Activated naive CD4-positive, alpha-beta T cell treated with anti-CD3 and anti-CD28 coated beads for 36 hours (primary cell): Measurements from ENCODE around the gene ABTB2. TPM values are rescaled to one million over a fixed set of nuclear protein-coding genes. Genes with fewer than 3 reads are reported as not detected.
A peak's percentile ranks its signal among the peaks of the same experiment; 100 is the strongest.

ENCODE experiments used
- CTCF ChIA-PET: fragments of 350-600 bp; sonication (Branson Sonifier 250); formaldehyde crosslinking; loops from one replicate; lab custom pipeline; 2021; ENCODE audit warnings: antibody characterized with exemption; lab: Charles Lee
- DNase-seq: peaks from one replicate; pipeline ENCODE4 v3.0.0-alpha.2; 2020
- H3K27ac Mint-ChIP-seq: one replicate; pipeline ENCODE4 v1.8.0; 2021; ENCODE audit warnings: mild to moderate bottlenecking, mixed read lengths
- H3K27me3 Mint-ChIP-seq: one replicate; pipeline ENCODE4 v1.8.0; 2021; ENCODE audit warnings: low read depth, mixed read lengths
- H3K36me3 Mint-ChIP-seq: one replicate; pipeline ENCODE4 v1.8.0; 2021; ENCODE audit warnings: low read depth, mixed read lengths
- H3K4me1 Mint-ChIP-seq: one replicate; pipeline ENCODE4 v1.8.0; 2021; ENCODE audit warnings: low read depth, mixed read lengths
- H3K4me3 Mint-ChIP-seq: one replicate; pipeline ENCODE4 v1.8.0; 2021; ENCODE audit warnings: mild to moderate bottlenecking, moderate library complexity, mixed read lengths
- H3K9me3 Mint-ChIP-seq: one replicate; pipeline ENCODE4 v1.8.0; 2021; ENCODE audit warnings: mixed read lengths
- intact Hi-C: fragments of 100-400 bp; cut with micrococcal nuclease; formaldehyde crosslinking; loops from one replicate; pipeline ENCODE4 v1.15.1; 2023
- total RNA-seq, 2 experiments: library from RNA; stranded (reverse); gene quantifications; one replicate each; pipeline ENCODE4 v1.2.3, GENCODE V29; 2021

The ABTB2 gene
- total RNA-seq, 2 experiments from 2014 or later, result 3.1 to 3.7 TPM

DNA sequence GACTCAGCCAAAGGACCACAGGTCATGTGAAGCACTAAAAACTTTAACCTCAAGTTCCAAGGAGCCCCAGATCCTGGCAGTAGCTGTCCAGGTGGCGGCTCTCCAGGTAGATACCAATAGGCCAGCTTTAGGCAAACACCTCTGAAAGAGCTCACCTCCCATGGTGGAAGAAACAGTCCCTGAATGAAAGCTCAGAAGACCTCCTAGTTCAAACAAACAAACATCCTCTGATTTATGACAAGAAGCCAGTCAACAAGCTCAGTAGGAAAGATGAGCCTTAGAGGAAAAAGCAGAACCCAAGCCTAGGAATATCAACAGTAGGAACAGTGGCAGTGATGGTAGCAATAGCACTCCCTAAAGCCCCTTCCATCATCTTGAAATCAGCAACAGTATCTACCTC lies 17.2 kb downstream of the ABTB2 start:
- Mint-ChIP-seq H3K27ac (no peak overlapping the region), H3K9me3 (no peaks in the 10 kb centered on the region), H3K4me1 (peaks cover 9% of the 10 kb centered on the region), H3K27me3 (no peaks in the 10 kb centered on the region), H3K36me3 (no peaks in the 10 kb centered on the region), H3K4me3 (no peak overlapping the region)
- no peak for DNase-seq
- intact Hi-C loops, result no loop called here
- CTCF ChIA-PET, result no interaction called here

DNA sequence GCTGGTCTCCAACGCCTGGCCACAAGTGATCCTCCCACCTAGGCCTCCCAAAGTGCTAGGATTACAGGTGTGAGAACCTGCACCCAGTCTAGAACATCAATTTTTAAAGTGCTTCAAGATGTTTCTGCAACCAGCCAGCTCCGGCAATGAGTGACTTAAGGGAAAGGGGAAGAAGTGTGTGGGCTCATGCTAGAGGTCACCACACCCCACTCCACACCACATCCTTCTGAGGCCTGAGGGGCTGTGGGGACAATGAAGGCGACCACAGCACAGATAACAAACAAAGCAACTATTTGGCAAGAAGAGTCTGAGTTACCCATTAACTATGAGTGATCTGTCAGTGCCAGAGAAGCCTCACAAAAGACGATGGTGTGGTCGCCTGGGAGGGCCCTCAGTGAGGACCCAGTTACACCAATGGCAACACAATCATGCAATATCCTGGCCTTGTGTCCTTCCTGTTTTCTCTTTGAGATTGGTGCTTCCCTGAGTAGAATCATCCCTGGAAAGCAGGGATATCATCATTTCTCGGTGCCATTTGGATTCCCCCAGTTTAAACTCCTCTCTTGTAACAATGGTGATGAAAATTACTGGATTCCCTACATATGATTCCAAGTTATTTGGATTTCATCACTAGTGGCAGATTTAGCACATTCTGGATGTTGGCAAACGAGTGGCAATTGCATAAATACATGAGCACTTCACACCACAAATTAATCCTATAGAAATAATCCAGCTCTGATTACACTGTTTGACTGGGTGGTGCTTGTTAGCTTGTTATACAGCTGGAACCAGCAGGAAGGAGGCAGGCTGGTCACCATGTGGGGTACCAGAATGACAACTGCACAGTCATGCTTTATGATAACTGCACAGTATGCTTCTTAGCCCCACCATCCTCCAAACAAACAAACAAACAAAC lies 18.4 kb downstream of the ABTB2 start:
- Mint-ChIP-seq H3K4me1 (peaks cover 20% of the 10 kb centered on the region), H3K36me3 (no peaks in the 10 kb centered on the region), H3K27ac (no peak overlapping the region), H3K4me3 (no peak overlapping the region), H3K27me3 (no peaks in the 10 kb centered on the region), H3K9me3 (no peaks in the 10 kb centered on the region)
- intact Hi-C loops, result no loop called here
- no peak for DNase-seq
- CTCF ChIA-PET, result no interaction called here

DNA sequence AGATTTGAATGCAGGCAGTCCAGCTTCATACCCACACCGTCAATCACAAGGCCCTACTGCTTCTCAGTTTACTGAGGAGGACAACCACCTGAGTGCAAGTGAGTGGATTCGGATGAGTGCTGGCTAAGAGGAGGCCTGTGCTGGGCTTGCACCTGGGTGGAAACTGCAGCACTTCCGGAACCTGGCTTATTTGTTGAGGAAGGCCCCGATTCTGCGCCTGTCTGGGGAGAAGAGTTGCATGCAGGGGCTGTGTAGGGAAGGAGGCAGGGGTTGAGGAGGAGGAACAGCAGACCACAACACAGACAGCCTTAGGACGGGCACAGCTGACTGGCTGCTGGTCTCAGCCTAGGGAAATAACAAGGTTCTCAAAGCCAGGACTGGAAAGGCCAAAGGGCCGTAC lies 20.8 kb downstream of the ABTB2 start:
- intact Hi-C loops, result no loop called here
- Mint-ChIP-seq H3K4me1 (peaks cover 33% of the 10 kb centered on the region), H3K27ac (no peak overlapping the region), H3K9me3 (no peaks in the 10 kb centered on the region), H3K36me3 (no peaks in the 10 kb centered on the region), H3K4me3 (no peak overlapping the region), H3K27me3 (peaks cover 6% of the 10 kb centered on the region)
- CTCF ChIA-PET, result no interaction called here
- DNase-seq, result no peak

DNA sequence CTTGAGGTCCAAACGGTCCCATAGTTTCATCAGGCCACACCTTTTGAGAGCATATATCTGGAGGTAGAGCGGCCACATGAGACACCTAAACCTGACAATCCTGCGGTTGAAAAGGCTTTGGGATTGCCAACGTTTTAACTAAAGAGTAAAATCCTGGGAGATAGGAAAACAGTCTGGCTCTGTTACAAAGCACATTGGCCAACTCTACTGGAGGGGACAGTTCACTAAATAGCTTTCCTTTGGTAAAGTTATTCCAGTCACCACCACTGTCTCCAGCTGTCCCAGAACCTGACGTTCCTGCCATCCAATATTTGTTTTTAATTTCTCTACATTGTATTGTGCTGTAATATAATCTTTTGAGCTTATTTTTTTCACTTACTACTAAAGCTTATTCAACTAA lies 22.0 kb downstream of the ABTB2 start:
- H3K9me3 Mint-ChIP-seq, result no peaks in the 10 kb centered on the region
- DNase-seq, result no peak
- CTCF ChIA-PET, result interaction anchor here (1.0 to 2.3 kb wide), 2 partner anchors 22 to 23 kb away, joined by 3 to 5 read pairs; partner anchors contain the start of gene ABTB2
- peaks cover 12% of the 10 kb centered on the region for H3K27me3 Mint-ChIP-seq
- H3K27ac Mint-ChIP-seq, result no peak overlapping the region
- intact Hi-C loops, result loop anchor here (1.0 kb wide), 5 partner anchors 24 to 120 kb away; no protein-coding TSS in a partner anchor
- peaks cover 33% of the 10 kb centered on the region for H3K4me1 Mint-ChIP-seq
- H3K4me3 Mint-ChIP-seq, result no peak overlapping the region
- H3K36me3 Mint-ChIP-seq, result no peaks in the 10 kb centered on the region

DNA sequence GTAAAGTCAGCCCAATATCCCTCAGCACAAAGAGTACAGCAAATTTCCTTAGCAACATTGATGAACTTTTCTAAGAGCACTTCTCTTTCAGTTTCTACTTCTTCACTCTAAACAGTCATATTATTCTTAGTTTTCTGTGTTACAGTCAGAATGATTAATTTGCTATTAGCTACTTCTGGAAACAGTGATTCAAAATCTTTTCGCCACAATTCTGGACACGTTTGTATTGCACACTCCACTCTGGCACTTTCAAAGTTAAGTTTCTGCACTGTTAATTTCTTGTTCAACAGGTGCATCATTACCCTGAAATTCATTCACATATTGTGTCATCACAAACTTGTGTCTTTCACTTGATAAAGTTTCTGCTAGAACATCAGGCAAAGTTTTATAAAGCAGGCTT lies 22.5 kb downstream of the ABTB2 start:
- Mint-ChIP-seq H3K4me1 (peaks cover 33% of the 10 kb centered on the region), H3K27me3 (peaks cover 12% of the 10 kb centered on the region), H3K4me3 (no peak overlapping the region), H3K27ac (no peak overlapping the region), H3K9me3 (no peaks in the 10 kb centered on the region), H3K36me3 (no peaks in the 10 kb centered on the region)
- CTCF ChIA-PET, result interaction anchor here (1.0 to 2.3 kb wide), 2 partner anchors 22 to 23 kb away, joined by 3 to 5 read pairs; partner anchors contain the start of gene ABTB2
- peak; percentile 16 for DNase-seq
- intact Hi-C loops, result loop anchor here (1.0 kb wide), 5 partner anchors 24 to 120 kb away; no protein-coding TSS in a partner anchor

DNA sequence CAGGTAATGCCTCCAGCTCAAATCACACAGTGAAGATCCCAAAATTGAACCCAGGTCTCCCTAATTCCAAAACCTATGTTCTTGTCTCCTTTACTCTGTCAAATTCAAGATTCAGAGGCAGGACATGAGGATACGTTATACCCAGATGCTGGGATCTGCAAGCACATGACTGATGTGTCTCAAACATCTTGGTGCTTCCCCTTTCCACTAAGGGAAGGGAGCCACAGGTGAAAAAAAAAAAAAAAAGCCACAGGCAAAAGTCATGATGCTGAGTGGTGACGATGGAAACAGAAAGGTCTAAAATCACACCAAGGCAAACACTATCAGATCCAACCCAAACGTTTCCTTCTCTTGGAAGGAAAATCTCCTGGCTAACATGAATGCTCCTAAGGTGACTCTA lies 24.0 kb downstream of the ABTB2 start:
- Mint-ChIP-seq H3K9me3 (no peaks in the 10 kb centered on the region), H3K27ac (no peak overlapping the region), H3K4me3 (no peak overlapping the region), H3K27me3 (peaks cover 12% of the 10 kb centered on the region), H3K4me1 (peaks cover 33% of the 10 kb centered on the region), H3K36me3 (no peaks in the 10 kb centered on the region)
- no peak for DNase-seq
- intact Hi-C loops, result no loop called here
- CTCF ChIA-PET, result interaction anchor here (0.8 to 1.2 kb wide), 2 partner anchors 18 to 157 kb away, joined by 3 read pairs; no protein-coding TSS in a partner anchor

DNA sequence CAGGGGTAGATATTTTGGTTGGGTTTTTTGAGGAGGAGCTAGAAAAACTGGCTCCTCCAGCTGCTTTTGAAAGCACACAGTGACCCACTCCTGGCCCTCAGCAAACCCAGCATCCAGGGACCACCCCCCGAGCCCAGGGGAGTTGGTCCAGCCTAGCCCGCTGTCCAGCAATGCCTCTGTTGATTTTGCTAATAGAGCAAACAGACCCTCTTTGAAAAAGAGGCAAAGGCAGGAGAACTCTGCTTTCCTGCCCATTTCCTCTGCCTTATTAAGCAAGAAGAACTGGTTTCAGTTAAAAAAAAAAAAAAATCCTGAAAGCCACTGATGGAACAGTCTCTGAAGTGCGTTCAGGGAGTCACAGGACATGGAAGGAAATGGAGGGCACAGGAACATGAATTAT lies 25.3 kb downstream of the ABTB2 start:
- Mint-ChIP-seq H3K27ac (no peak overlapping the region), H3K27me3 (peaks cover 12% of the 10 kb centered on the region), H3K36me3 (no peaks in the 10 kb centered on the region), H3K4me3 (no peak overlapping the region), H3K9me3 (no peaks in the 10 kb centered on the region), H3K4me1 (peaks cover 33% of the 10 kb centered on the region)
- CTCF ChIA-PET, result no interaction called here
- intact Hi-C loops, result no loop called here
- no peak for DNase-seq

DNA sequence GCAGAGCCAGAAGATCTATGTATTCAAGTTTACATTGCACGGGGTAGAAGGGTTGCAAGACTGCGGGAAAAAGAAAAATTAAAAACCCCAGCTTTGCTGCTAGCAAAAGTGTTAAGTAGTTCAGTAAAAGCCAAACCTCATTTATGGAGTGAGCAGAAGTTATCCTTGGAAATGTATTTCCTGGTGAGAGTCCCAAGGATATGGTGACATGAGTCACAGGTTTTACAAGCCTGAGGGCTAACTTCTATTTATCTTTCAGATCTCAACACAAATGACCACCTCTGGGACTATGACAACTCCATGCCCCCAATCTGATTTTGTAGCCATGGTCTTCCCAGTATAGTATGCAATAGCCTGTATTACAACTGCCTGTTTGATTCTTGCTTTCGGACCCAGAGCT lies 26.1 kb downstream of the ABTB2 start:
- Mint-ChIP-seq H3K36me3 (no peaks in the 10 kb centered on the region), H3K4me3 (no peak overlapping the region), H3K9me3 (no peaks in the 10 kb centered on the region), H3K4me1 (peaks cover 28% of the 10 kb centered on the region), H3K27me3 (peaks cover 12% of the 10 kb centered on the region), H3K27ac (no peak overlapping the region)
- CTCF ChIA-PET, result no interaction called here
- DNase-seq, result no peak
- intact Hi-C loops, result no loop called here

DNA sequence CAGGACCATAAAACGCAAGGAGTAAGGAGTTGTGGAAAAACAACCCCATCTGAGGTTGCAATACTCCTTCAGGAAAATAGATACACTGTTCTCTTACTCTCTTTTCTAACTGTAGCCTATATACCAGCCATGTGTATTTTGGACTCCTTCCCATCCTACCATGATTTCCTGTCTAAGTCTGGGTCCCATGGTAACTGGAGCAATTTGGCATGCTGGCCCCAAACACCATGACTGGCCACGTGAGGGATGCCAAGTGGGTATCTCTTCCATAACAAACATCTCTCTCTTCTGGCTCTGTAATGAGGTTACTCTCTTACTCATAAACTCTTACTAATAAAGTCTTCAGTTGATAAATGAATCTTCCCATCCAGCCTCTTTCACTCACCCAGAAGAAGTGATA lies 26.5 kb downstream of the ABTB2 start:
- Mint-ChIP-seq H3K36me3 (no peaks in the 10 kb centered on the region), H3K9me3 (no peaks in the 10 kb centered on the region), H3K4me1 (peaks cover 27% of the 10 kb centered on the region), H3K27me3 (peaks cover 12% of the 10 kb centered on the region), H3K4me3 (no peak overlapping the region), H3K27ac (no peak overlapping the region)
- CTCF ChIA-PET, result no interaction called here
- DNase-seq, result no peak
- intact Hi-C loops, result no loop called here

DNA sequence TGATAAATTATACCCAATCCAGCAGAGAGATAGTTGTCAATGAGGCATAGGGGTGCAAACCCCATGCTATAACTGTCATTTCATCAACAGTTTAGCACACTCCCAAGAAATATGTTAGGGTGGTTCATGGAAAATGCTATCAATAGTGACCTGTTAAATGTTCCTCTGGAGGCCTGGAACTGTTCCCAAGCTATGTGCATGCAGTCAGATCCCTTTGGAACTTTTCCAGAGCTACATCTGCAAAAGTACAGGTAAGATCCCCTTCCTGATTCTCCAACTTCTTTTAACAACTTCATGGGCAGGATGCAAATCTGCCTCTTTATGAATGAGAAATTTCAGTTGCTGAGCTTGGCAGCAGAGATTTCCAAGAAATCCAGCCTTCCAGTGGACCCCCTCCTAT lies 27.2 kb downstream of the ABTB2 start:
- Mint-ChIP-seq H3K27ac (no peak overlapping the region), H3K9me3 (no peaks in the 10 kb centered on the region)
- CTCF ChIA-PET, result no interaction called here

DNA sequence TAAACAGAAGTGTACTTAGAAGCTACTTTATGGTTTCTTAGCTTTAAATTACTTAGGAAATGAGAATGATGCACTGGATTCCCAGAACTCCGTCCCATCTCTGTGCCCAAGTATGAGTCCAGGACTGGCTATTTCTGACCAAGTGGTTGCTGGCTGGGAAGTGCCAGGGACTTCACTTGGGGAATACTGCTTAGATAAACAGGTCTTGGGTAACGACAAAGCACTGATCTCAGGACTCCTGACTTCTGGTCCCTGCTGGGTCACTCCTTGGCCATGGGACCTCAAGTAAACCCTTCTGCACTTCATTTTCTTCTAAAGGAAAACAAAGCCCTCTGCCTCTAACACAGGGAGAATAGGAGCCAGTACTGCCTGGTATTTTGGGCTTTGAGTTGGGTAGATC lies 27.9 kb downstream of the ABTB2 start:
- no peak for DNase-seq
- CTCF ChIA-PET, result no interaction called here
- Mint-ChIP-seq H3K4me1 (peaks cover 15% of the 10 kb centered on the region), H3K27ac (no peak overlapping the region), H3K27me3 (peaks cover 12% of the 10 kb centered on the region), H3K9me3 (no peaks in the 10 kb centered on the region), H3K36me3 (no peaks in the 10 kb centered on the region), H3K4me3 (no peak overlapping the region)
- intact Hi-C loops, result no loop called here

More for the DNA sequence above, 27.2 kb downstream of the ABTB2 start:
- Mint-ChIP-seq H3K4me3 (no peak overlapping the region), H3K4me1 (peaks cover 23% of the 10 kb centered on the region), H3K36me3 (no peaks in the 10 kb centered on the region), H3K27me3 (peaks cover 12% of the 10 kb centered on the region)
- no peak for DNase-seq
- intact Hi-C loops, result no loop called here

DNA sequence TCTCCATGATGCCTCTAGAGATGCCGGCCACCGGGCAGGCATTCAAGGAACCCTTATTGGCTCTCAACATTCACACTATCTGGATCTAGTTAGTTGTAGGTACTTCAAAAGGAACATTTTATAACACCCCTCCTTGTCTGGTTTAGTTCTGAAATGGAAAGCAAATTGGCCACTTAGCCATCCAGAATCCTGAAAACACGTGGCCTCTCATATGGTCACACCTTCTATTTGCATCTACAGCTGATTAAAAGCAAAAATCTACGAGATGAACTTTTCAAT lies 29.2 kb downstream of the ABTB2 start:
- CTCF ChIA-PET, result no interaction called here
- DNase-seq, result no peak
- Mint-ChIP-seq H3K4me3 (no peak overlapping the region), H3K27ac (no peak overlapping the region), H3K27me3 (peaks cover 12% of the 10 kb centered on the region), H3K36me3 (no peaks in the 10 kb centered on the region), H3K4me1 (peaks cover 5% of the 10 kb centered on the region), H3K9me3 (no peaks in the 10 kb centered on the region)
- intact Hi-C loops, result no loop called here
